G401.6 (cell line): Measurements from ENCODE around the gene GZF1.

ENCODE experiments used
- FAIRE-seq: peaks from 2 replicates; lab custom pipeline; 2012; peaks lifted over from hg19 to GRCh38; lab: Jason Lieb, UNC

Gene GZF1

DNA sequence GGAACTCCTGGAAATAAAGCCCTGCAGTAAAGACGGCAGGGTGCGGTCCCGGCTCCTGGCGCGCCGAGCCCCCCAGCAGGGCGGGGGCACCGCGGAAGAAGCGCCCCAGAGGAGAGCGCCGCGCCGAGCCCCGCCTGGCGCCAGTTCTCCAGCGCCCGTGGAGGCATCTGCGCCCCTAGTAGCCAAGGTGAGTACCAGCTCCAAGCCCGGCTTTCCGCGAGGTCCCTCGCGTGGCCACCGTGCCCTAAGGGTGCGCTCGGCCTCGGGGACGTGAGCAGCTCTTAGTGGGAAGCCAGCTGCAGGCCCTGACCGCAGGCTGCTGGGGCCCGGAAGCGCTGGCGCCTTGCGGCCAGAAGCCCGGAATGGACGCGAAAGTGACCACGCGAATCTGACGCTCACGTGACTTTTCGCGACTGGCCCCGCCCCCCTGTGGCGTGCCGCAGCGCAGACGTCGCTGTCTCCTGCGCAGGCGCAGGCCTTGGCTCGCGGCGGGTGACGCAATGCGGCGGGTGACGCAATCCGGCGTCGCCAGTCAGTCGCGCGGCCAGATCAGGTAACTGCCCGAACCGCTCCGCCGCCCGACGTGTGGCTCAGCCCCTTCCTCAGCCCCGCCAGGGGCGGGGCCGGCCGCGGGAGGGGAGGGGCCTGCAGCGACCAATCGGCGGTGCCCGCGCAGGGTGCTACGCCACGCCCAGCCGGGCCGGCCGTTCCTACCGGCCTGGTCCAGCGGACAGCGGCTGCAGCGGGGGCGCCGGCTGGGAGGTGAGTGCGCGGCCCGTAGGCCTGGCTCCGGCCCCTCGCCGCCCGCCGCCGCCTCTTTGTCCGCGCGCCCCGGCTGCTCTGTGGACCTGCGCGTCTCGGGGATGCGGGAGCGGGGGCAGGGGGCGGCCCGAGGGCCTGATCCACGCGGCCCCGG is at the start of gene GZF1:
Gene GZF1, plus strand, starts transcription at position 707 of the 916 bp plus-strand sequence. CDS start 2,202 bp downstream, outside the sequence.
- no peak for FAIRE-seq

DNA sequence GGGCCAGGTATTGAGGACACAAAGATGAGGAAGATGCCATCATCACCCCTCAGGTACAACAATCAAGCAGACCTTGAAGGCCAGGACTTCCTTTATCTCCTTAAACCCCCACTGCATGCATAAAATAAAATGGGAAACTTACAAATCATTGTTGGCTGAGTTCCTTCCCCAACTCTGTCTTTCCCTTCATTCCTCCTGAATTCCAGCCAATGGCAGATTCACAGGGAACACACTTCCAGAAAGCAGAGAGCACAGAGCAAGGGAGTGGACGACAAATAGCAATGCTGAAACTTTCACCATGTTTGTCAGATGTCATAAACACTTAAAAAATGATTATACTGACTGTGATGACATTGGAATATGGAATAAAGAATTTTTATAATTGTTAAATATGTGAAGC is 48.7 kb upstream of the GZF1 start:
- FAIRE-seq, result no peak

DNA sequence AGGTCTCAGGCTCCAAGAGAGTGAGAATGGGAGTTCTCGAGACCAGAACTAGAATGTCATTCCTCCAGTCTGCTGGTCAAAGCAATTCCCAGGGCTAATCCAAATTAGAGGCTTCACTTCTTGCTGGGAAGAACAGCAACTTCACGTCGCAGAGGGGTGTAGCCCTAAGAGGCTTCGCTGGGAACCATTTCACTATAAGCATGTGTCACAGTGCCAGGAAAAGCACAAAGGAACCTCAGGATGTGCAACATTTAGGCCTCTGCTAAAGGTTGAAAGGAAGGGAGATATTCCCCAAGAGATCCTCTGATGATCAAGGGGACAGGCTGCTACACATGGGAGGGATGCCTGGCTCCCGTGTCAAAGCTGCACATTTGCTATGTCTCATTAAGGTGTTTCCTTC is 47.3 kb upstream of the GZF1 start:
- no peak for FAIRE-seq

DNA sequence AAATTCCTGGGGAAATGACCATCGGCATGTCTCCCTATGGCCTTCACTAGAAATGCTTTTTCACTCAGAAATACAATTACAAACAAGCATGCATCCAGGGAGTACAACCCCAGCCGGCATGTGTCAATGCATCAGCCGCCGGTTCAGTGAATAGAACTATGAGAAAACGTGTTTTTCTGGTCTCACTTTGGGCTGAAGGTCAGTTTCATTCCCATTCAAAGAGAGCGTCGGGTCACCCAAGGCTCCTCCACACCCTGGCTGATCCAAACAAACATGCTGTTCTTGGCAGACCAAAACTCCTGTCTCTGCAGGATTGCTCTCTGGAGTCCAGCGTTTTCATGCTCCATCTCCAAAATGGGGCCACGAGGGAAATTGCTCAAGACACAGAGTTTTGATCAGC is 46.9 kb upstream of the GZF1 start:
- no peak for FAIRE-seq

DNA sequence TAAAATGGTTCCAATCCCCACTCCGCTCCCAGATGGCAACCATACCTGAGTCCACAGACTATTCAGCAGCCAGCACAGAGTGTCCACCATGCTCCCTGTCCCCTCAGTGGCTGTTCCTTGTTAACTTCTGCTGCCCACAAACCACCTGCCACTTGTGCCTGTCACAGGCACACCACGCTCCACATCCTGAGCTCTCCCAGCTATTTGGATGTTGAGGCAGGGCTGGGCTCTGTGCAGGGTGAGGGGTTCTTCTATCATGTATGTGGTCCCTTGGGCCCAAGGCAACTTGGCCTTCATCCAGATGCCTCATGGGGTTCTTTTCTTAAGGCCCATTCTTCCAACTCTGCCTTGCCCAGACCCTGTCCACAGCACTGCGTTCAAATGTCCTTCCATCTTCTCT is 45.4 kb upstream of the GZF1 start:
- no peak for FAIRE-seq

DNA sequence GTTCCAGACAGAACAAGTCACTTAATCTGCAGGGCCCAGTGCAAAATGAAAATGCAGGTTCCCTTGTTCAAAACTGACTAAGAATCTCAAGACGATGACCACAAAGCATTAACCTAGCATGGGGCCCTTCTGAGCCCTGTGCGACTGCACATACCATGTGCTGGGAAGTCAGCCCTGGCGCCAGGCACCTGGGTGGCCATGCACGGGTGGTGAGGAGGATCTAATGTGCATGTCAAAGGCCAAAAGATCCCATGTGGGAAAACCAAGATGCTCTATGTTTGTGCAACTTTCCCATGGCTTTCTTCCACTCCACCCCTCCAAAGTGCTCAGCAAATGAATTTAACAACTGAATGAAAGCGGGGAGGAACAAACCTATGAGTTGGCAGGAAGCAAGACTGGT is 44.9 kb upstream of the GZF1 start:
- no peak for FAIRE-seq

DNA sequence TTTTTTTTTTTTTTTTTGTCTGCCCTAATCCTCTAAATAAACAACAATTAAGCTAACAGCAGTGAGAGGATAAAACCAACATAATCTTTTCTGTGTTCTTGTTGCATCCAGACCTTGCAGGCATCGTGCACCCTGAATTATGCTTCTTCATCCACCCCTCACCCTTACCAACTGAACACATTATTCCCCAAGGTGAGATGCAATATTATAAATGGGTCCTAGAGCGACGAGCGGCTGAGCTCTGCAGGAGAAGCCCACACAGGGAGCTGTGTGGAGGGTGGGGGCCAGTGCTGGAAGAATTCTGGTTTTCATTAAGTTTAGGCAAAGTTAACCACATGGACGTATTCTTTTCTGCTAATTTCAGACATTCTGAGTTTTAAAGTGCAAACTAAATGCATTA is 43.6 kb upstream of the GZF1 start:
- FAIRE-seq, result no peak

DNA sequence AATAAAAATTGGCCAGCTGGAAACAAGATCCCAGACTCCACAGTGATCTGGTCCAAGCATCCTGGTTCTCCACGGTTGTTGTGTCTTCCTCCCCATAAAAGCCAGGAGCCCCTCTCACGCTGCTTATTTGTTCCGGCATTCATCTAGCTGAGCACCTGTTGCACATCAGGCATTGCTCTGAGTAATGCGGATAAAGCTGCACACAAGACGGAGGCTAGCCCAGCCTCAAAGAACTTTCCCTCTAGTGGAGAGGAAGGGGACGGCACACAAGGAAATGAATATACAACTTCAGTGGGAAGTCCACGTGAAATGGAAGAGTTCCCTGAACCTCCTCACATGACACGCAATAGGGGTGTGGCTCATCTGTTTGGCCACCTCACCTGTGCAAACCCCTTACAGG is 41.7 kb upstream of the GZF1 start:
- no peak for FAIRE-seq

DNA sequence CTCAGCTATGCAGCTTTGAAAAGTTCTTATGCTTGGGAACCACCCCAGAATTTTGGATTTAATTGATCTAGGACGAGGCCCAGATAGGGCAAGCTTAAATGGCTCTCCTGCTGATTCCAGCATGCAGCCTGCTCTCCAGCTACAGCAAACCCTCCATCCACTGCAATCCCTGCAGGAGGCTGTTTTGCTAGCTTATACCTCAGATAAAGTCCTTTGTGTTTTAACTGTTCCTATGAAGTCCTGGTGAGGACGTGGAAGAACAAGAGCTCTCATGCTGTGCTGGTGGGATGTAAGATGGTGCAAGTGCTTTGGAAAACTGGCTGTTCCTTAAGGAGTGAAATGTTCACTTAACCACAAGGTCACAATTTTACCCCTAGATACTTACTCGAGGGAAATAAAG is 36.9 kb upstream of the GZF1 start:
- FAIRE-seq, result no peak

DNA sequence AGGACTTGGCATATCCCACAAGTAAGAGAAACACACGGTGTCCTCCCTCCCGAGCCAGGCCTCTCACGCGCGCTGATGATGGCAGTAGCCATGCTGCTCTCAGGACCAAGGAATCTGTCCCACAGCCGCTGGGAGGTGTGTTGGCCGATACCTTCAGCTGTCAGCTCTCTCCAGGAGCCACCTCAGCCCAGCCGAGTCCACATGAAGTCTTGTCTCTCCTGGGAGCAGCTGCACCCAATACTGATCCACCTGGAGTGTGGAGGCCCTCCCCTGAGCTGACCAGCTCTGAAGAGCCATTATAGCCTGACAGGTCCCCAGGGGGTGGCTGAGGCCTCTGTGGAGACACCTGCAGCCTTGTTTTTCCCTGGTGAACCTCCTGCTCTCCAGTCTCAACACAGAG is 35.2 kb upstream of the GZF1 start:
- FAIRE-seq, result no peak

DNA sequence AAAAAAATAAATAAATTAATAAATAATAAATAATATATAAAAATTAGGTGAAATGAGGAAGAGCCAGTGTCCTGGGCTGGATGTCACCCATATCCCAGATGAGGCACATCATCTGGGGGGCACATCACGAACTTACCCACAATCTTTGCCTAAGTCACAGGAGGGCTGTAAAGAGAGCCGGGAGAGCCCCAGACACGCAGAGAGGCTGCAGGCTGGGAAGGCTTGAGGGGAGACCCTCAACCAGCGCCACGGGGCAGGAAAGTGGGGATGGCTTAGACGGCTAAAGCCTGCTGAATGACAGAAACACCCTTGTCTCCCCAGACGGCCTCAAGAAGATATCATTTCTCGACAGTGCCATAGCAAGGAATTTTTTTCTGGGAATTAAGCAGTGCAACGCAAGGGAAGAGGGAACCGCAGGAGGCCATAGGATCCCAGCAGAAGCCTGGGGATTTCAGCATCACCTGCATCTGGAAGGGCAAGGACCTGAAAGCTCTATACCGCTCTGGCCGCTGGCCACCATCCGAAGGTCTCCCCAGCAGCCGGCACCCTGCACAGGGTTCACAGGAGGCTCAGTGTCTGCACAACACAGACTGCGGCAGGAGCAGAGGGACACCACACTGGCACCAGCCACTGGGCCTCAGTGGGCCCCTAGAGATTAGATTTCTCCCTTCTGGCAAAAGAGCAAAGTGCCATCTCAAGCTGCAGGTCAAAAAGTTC is 34.2 kb upstream of the GZF1 start:
- no peak for FAIRE-seq

DNA sequence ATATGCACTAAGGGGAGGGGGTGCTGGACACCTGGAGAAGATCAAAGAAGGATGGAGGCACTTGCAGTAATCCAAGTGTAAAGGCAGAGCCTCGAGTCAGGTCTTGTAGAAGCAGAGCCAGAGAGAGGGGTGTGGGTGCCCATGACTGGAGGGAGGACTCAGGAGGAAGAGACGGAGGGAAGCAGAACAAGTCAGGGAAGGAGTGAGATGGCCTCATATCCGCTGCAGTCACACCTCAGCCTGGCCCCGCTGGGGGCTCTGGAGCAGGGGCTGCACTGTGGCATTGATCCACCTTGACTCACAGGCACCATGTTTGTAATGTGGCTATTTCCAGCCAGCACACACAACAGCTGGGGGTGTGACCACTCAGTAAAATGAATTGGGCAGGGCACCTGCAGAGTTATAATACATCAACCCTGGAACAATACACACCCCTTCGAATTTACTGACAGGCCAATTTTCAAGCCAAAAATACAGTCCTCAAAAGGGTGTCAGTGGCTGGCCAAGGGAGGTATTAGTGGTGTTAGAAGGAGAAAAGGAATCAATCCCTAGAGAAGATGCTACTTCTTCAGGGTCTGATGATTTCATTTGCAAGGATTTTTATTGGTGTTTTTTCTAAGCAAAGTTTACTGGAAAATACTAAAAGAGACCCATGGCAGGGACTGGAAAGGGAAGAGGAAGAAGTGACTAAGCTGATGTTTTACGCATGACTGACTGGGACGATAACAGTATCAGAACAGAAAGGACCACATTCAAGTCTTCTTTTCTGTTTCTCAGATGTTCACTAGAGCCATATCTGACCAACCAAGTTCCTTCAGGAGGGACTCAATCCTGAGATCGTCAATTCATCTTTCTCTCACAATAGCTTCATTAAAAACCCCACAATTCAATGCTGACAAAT is 30.3 kb upstream of the GZF1 start:
- FAIRE-seq, result no peak

DNA sequence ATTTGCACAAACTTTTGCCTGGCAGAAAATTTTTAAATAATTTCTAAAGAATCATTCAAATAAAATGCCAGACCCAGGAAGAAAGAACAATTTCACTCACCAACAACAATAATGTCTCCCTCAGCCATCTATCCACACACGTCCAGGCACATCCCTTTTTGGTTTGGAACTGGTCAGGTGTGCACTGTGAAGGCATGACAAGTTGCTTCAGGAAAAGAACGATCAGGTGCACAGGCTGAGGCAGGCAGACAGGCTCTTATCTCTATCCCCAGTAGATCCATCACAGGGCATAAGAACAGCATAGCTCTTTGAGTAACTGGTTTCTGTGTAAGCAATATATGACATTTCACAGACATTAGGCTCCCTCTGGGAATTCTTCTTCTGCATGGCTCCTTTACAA is 29.5 kb upstream of the GZF1 start:
- no peak for FAIRE-seq

DNA sequence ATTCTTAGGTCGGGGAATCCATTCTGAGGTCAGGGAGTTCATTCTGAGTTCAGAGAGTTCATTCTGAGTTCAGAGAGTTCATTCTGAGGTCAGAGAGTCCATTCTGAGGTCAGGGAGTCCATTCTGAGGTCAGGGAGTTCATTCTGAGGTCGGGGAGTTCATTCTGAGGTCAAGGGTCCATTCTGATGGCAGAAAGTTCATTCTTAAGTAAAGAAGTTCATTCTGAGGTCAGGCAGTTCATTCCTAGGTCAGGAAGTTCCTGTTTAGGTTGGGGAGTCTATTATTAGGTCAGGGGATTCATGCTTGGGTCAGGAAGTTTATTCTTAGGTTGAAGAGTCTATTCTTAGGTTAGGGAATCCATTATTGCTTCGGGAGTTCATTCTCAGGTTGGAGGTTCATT is 27.9 kb upstream of the GZF1 start:
- no peak for FAIRE-seq

DNA sequence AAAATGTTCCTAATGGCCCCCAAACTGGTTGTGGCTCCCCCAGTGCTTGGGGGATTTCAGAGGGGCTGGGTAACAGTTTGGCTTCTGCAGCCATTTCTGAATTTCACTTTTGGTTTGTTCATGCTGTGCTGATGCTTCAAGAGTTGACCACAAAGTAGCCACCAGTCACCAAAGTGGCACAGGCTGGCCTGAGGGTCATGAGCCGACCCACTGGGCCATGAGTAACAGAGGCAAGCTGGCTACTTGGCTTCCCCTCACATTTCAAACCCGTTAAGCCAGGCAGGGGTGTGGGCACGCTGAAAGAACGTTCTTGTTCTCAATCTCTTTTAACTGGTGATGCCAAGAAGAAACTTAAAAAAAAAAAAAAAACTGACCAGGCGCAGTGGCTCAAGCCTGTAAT is 26.5 kb upstream of the GZF1 start:
- FAIRE-seq, result no peak

DNA sequence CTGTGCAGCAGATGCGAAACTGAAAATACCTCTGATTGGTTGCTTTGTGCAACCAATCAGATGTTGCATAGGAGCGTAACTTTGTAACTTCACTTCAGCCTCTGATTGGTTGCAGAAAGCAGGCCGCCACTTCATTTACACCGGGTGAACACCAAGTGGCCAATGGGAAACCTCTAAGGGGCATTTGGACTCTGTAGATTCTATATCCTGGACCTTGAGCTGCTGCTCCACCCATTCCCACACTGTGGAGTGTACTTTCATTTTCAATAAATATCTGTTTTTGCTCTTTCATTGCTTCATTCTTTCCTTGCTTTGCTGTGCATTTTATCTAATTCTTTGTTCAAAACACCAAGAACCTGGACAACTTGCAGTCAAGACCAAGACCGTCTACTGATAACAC is 25.5 kb upstream of the GZF1 start:
- no peak for FAIRE-seq

DNA sequence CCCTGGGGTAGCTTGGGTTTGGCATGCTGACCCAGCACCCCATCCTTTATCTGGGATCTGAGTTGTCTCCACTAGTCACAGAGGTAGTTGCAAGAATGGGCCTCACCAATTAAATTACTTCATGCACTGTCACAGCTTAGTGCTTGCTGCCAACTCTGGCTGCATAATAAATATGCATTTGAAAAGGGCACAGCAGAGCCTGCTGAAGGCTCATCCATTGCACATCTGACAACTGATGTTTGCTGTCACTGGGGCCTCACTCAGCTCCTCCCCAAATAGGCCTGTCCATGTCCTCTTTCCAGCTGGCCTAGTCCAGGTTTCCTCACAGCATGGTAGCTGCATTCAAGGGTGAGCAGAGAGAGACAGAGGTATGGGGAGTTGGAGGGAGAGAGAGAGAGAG is 24.7 kb upstream of the GZF1 start:
- FAIRE-seq, result no peak

DNA sequence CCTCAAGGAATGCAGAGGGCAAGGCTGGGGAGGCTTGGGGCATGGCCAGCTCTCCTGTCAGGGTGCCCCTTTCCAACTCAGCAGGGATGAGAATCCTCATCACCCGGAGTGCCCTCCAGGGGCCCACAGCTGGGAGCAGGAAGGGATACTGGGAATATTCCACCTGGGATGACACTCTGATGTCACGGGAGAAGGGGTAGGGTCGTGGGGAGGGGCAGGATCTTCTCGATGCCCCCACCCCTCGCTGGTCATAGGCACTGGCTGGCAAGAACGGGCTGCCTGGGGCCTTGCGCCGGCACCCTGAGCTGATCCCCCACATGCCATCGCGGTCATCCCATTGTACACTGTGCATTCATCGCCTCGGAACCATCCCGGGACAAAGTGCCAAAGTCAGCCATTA is 22.0 kb upstream of the GZF1 start:
- no peak for FAIRE-seq

DNA sequence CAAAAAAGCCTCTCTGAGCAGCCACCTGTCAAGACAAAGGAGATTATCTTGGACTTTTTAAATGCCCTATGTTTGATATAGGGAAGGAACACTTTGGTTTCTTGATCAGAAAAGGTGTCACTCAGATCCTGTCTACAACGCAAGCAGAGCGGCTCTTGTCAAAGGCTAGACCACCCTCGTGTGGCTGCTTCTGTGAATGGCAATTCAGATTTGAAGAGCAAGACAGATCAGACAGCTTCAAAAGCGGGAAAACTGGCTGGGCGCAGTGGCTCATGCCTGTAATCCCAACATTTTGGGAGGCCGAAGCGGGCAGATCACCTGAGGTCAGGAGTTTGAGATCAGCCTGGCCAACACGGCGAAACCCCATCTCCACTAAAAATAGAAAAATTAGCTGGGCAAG is 21.5 kb upstream of the GZF1 start:
- FAIRE-seq, result no peak

DNA sequence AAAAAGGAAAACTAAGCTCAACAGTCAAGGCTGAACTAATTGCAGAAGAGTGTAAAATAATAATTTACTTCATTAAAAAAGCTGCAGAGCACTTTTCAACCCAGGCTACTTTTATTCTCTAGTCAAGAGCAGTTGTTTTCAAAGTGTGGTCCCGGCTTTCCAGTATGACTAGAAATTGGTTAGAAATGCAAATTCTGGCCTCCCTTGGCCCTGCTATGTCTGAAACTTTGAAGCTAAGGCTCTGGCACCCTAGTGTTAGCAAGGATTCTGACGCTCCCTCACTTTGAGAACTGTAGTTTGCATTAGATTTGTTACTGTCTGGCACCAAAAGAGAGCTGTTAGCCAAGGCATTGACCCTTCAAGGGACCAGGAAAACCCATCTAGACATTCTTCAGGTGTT is 20.9 kb upstream of the GZF1 start:
- no peak for FAIRE-seq

DNA sequence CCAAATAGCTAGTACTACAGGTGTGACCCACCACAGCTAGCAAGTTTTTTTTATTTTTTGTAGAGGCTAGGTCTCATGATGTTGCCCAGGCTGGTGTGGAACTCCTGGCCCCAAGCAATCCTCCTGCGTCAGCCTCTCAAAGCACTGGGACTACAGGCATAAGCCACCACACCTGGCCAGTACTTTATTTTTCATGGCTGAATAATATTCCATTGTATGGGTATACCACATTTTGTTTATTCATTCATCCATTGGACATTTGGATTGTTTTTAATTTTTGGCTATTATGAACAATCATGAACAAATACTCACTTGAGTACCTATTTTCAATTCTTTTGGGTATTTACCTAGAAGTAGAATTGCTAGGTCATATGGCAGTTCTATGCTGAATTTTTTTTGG is 18.4 kb upstream of the GZF1 start:
- no peak for FAIRE-seq

DNA sequence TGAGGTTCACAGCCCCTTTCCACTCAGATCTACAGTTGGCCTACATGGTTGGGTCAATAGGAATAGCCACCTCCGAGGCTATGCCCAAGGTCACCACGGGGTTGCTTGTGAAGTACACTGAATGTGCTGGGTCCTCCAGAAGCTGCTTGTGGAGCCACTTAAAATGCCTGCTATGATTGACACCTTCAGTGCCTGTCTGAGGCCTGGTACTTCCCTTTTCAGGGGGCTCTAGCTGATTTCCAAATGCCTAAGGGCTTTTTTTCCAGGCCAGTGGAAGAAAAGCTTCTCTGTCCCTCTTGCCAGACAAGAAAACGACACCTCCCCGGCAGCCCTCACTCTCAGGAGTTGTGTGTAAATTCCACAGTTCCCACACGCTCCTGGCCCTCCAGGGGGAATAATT is 17.6 kb upstream of the GZF1 start:
- no peak for FAIRE-seq

DNA sequence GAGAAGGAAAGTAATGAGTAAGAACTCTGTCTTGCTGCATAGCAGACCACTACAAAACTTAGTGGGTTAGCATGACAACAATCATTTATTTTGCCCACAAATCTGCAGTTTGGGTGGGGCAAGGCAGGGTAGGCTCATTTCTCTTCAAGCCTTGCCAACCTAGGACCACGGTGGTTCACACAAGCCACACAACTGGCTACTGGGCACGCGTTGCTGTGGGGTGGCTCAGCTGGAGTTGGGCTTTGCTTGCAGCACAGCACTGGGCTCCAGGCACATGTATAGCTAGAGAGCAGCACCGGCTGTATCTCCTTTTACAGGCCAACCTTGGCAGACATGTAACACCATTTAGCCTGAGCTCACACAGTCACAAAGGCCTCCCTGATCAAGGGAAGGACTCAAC is 16.0 kb upstream of the GZF1 start:
- no peak for FAIRE-seq
